DOHH2 (cell line): ENCODE results near the gene S100Z.

Experiments
- H3F3A ChIP-seq: fragments of 200-600 bp; sonication (generic), shearing (Covaris generic); 2 replicates; pipeline ENCODE4 v1.6.0; 2016; ENCODE audit warnings: antibody characterized with exemption, mild to moderate bottlenecking; ENCODE audit not compliant: control insufficient read depth, insufficient read depth
- H3K27ac ChIP-seq: fragments of 200-600 bp; sonication (generic); 2 replicates; pipeline ENCODE4 v1.5.1; 2014; ENCODE audit warnings: low read depth, mild to moderate bottlenecking, low read length, moderate library complexity
- H3K27me3 ChIP-seq: fragments of 200-600 bp; sonication (generic); 2 replicates; pipeline ENCODE4 v1.6.1; 2014; ENCODE audit warnings: mild to moderate bottlenecking, low read length, mixed read lengths; ENCODE audit not compliant: control insufficient read depth
- H3K36me3 ChIP-seq: fragments of 200-600 bp; sonication (generic); 2 replicates; pipeline ENCODE4 v1.6.1; 2014; ENCODE audit warnings: mild to moderate bottlenecking, low read length, moderate library complexity, mixed read lengths; ENCODE audit not compliant: control insufficient read depth
- H3K4me1 ChIP-seq: fragments of 200-600 bp; sonication (generic); 2 replicates; pipeline ENCODE4 v1.6.1; 2014; ENCODE audit warnings: mild to moderate bottlenecking, low read length, mixed read lengths; ENCODE audit not compliant: control insufficient read depth
- H3K4me2 ChIP-seq: fragments of 200-600 bp; sonication (generic); 2 replicates; pipeline ENCODE4 v1.6.0; 2014; ENCODE audit warnings: mild to moderate bottlenecking, low read length, moderate library complexity
- H3K4me3 ChIP-seq: fragments of 200-600 bp; sonication (generic); 2 replicates; pipeline ENCODE4 v1.5.1; 2014; ENCODE audit warnings: mild to moderate bottlenecking, low read length, mixed read lengths
- H3K79me2 ChIP-seq: fragments of 200-600 bp; sonication (generic); 2 replicates; pipeline ENCODE4 v1.6.1; 2014; ENCODE audit warnings: mild to moderate bottlenecking, low read length, mixed read lengths; ENCODE audit not compliant: control insufficient read depth
- H3K9me2 ChIP-seq: fragments of 200-600 bp; sonication (generic); replicated peaks from 2 replicates; pipeline ENCODE4 v1.6.1; 2014; ENCODE audit warnings: mild to moderate bottlenecking, low read length, mixed read lengths; ENCODE audit not compliant: control insufficient read depth
- H3K9me3 ChIP-seq: fragments of 200-600 bp; sonication (generic); 2 replicates; pipeline ENCODE4 v1.6.1; 2014; ENCODE audit warnings: antibody characterized with exemption, low read length, mixed read lengths; ENCODE audit not compliant: control insufficient read depth, insufficient read depth
- H4K20me1 ChIP-seq: fragments of 200-600 bp; sonication (generic); 2 replicates; pipeline ENCODE4 v1.6.0; 2014; ENCODE audit warnings: low read depth, mild to moderate bottlenecking, antibody characterized with exemption, low read length, moderate library complexity; ENCODE audit not compliant: control insufficient read depth, insufficient read depth
- EZH2phosphoT487 ChIP-seq: fragments of 200-600 bp; sonication (generic); IDR thresholded peaks from 2 replicates; pipeline ENCODE4 v1.6.1; 2017; ENCODE audit warnings: borderline replicate concordance, mild to moderate bottlenecking, antibody characterized with exemption, low read length, moderate library complexity, mixed read lengths
- TF ChIP-seq, protein P1 (sequence below): fragments of 200-600 bp; sonication (generic); IDR thresholded peaks from one replicate; pipeline ENCODE4 v1.5.1; 2014; ENCODE audit warnings: antibody characterized with exemption, mild to moderate bottlenecking, low read depth, low read length; ENCODE audit not compliant: poor library complexity, severe bottlenecking

Gene S100Z

GRCh38 chr5:76888733-76889300 is 39.0 kb downstream of the S100Z start:
- no peak overlapping the region for H3K4me3 ChIP-seq
- peaks cover 70% of the 10 kb centered on the region for H3K36me3 ChIP-seq
- no peaks in the 10 kb centered on the region for H4K20me1 ChIP-seq
- no peak for TF ChIP-seq EZH2phosphoT487
- TF ChIP-seq, protein P1, sequence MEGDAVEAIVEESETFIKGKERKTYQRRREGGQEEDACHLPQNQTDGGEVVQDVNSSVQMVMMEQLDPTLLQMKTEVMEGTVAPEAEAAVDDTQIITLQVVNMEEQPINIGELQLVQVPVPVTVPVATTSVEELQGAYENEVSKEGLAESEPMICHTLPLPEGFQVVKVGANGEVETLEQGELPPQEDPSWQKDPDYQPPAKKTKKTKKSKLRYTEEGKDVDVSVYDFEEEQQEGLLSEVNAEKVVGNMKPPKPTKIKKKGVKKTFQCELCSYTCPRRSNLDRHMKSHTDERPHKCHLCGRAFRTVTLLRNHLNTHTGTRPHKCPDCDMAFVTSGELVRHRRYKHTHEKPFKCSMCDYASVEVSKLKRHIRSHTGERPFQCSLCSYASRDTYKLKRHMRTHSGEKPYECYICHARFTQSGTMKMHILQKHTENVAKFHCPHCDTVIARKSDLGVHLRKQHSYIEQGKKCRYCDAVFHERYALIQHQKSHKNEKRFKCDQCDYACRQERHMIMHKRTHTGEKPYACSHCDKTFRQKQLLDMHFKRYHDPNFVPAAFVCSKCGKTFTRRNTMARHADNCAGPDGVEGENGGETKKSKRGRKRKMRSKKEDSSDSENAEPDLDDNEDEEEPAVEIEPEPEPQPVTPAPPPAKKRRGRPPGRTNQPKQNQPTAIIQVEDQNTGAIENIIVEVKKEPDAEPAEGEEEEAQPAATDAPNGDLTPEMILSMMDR, result no peak
- no peaks in the 10 kb centered on the region for H3K9me3 ChIP-seq
- H3K4me1 ChIP-seq, result peaks cover 4% of the 10 kb centered on the region; the same call in 1 of the 2 replicates
- H3F3A ChIP-seq, result no peaks in the 10 kb centered on the region
- peaks cover 100% of the 10 kb centered on the region for H3K79me2 ChIP-seq
- no peaks in the 10 kb centered on the region for H3K27me3 ChIP-seq
- H3K4me2 ChIP-seq, result no peak overlapping the region
- H3K9me2 ChIP-seq, result no peaks in the 10 kb centered on the region
- H3K27ac ChIP-seq, result no peak overlapping the region

- H3K4me2 ChIP-seq, result no peak overlapping the region
- H3K27me3 ChIP-seq, result no peaks in the 10 kb centered on the region
- H3F3A ChIP-seq, result no peaks in the 10 kb centered on the region
- no peak overlapping the region for H3K27ac ChIP-seq
- TF ChIP-seq, protein P1, result no peak
- no peak for TF ChIP-seq EZH2phosphoT487
- H4K20me1 ChIP-seq, result no peaks in the 10 kb centered on the region; the same call in 1 of the 2 replicates
- H3K9me2 ChIP-seq, result no peaks in the 10 kb centered on the region
- H3K36me3 ChIP-seq, result peaks cover 91% of the 10 kb centered on the region
- H3K4me1 ChIP-seq, result peaks cover 4% of the 10 kb centered on the region; the same call in 1 of the 2 replicates
- H3K4me3 ChIP-seq, result no peak overlapping the region
- H3K79me2 ChIP-seq, result peaks cover 98% of the 10 kb centered on the region
- 0 out of 2 replicates have a peak, but pooled peaks cover 2% of the 10 kb centered on the region for H3K9me3 ChIP-seq
Measured at GRCh38 chr5:76893294-76893693, 43.5 kb downstream of the S100Z start.

DNA sequence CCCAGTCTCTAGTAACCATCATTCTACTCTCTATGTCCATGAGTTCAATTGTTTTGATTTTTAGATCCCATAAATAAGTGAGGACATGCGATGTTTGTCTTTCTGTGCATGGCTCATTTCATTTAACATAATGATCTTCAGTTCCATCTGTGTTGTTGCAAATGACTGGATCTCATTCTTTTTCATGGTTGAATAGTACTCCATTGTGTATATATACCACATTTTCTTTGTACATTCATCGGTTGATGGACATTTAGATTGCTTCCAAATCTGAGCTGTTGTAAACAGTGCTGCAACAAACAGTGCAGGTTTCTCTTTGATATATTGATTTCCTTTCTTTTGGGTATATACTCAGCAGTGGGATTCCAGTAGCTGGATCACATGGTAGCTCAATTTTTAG is 46.4 kb downstream of the S100Z start:
- Histone ChIP-seq H3K79me2 (peaks cover 98% of the 10 kb centered on the region), H3K9me2 (no peaks in the 10 kb centered on the region), H3K27me3 (no peaks in the 10 kb centered on the region), H4K20me1 (no peaks in the 10 kb centered on the region; the same call in 1 of the 2 replicates), H3K27ac (no peak overlapping the region), H3K9me3 (0 out of 2 replicates have a peak, but pooled peaks cover 14% of the 10 kb centered on the region), H3K4me2 (no peak overlapping the region), H3F3A (no peaks in the 10 kb centered on the region), H3K4me3 (no peak overlapping the region), H3K36me3 (peaks cover 91% of the 10 kb centered on the region), H3K4me1 (no peaks in the 10 kb centered on the region; the same call in 1 of the 2 replicates)
- no peak for TF ChIP-seq EZH2phosphoT487
- TF ChIP-seq, protein P1, result no peak
